CD4-positive, alpha-beta T cell treated with Interleukin-15 for 1 hour (primary cell): ENCODE measurements around the gene SSH2.

Experiments
- DNase-seq: peaks from one replicate; pipeline ENCODE4 v3.0.0-alpha.2; 2020

SSH2 gene

GRCh38 chr17:29618272-29619065, 311.6 kb downstream of the SSH2 start:
- DNase-seq = no peak

GRCh38 chr17:29617481-29618271, 312.4 kb downstream of the SSH2 start:
- DNase-seq = peak; percentile 88

GRCh38 chr17:29617125-29617480, 312.9 kb downstream of the SSH2 start:
- DNase-seq = peak; percentile 90

GRCh38 chr17:29616300-29617048, 313.6 kb downstream of the SSH2 start:
- DNase-seq = no peak

GRCh38 chr17:29615492-29616299, 314.3 kb downstream of the SSH2 start:
- peak; percentile 87 for DNase-seq

- peak; percentile 76 for DNase-seq
Observed at GRCh38 chr17:29615048-29615385, 315.0 kb downstream of the SSH2 start.

- no peak for DNase-seq
Observed at GRCh38 chr17:29614349-29615047, 315.5 kb downstream of the SSH2 start.

- DNase-seq = no peak
Observed at GRCh38 chr17:29613856-29614255, 316.2 kb downstream of the SSH2 start.

- DNase-seq = peak; percentile 88
Observed at GRCh38 chr17:29613352-29613837, 316.6 kb downstream of the SSH2 start.

- DNase-seq = no peak
Observed at GRCh38 chr17:29612404-29613280, 317.4 kb downstream of the SSH2 start.

- DNase-seq = no peak
Observed at GRCh38 chr17:29612094-29612403, 318.0 kb downstream of the SSH2 start.

GRCh38 chr17:29611351-29612093, 318.5 kb downstream of the SSH2 start:
- DNase-seq = no peak

- DNase-seq = no peak
Observed at GRCh38 chr17:29610395-29610794, 319.6 kb downstream of the SSH2 start.

GRCh38 chr17:29608986-29609385, 321.0 kb downstream of the SSH2 start:
- no peak for DNase-seq

- no peak for DNase-seq
Observed at GRCh38 chr17:29607557-29608195, 322.4 kb downstream of the SSH2 start.

- no peak for DNase-seq
Observed at GRCh38 chr17:29603109-29603674, 326.8 kb downstream of the SSH2 start.

GRCh38 chr17:29597361-29598172, 332.5 kb downstream of the SSH2 start:
- no peak for DNase-seq

GRCh38 chr17:29596811-29597210, 333.2 kb downstream of the SSH2 start:
- DNase-seq = no peak
